GM18519 (cell line): ENCODE data around the gene OR1J1.

Experiments used
- ATAC-seq: cut with Tn5 transposase; IDR thresholded peaks from one replicate; pipeline ENCODE4 v1.9.1; 2021; ENCODE audit warnings: mild to moderate bottlenecking, moderate library complexity; ENCODE audit not compliant: unreplicated experiment, low FRiP score

The OR1J1 gene

DNA sequence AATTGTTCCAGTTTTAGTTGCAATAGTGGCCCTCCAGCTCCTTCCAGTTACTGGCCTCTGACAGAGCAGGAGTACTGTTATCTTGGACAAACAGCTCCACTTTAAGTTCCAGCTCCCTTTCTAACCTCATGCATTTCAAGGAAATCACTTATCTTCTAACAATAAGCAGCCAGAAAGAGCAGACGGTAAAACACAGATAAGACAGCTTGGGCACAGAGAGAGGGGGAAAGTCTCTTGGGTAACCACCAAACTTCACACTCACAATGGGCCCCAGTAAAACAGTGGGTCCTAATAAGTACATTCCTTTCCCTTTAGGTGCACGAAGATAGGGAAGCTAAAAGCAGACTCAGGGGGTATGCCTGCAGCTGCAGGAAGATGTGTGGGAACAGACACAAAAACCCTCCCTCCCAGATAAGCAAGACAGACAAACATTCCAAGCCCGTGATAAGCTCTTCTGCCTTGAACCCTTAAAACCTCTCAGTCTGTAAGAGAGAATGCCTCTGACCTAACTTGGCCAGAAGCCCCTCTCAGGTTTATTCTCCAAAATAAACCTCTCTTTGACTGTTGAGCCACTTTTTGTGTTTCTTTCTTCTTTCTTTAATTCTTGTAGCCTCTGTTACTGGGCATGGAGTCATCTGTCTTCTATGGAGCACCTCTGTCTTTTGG lies 30.8 kb downstream of the OR1J1 start:
- no peak for ATAC-seq

DNA sequence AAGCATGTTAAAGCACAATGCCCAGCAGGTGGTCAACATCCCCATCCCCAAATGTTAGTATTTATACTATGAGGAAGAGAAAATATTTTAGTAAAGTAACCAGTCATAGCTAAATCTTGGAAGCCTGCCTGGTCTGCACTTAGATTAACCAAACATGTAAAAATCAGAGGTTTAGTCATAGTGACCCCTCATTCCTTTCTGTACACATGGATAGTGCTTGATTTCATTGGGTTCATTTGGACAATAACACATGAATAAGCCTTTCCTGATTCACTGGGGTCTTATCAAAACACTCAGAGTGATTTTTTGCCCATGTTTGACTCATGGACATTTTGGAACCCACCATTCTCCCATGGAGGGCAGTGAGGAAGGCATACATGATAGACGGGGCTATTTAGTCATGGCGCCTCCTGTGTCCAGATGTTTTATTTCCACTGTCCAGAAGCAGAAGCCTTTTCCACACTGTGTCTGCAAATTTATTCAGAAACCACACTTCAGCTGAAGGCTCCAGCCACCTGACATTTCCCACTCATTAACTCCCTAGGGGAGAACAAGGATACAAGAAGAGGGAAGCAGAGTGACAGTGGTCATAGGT lies 32.5 kb downstream of the OR1J1 start:
- ATAC-seq = no peak

DNA sequence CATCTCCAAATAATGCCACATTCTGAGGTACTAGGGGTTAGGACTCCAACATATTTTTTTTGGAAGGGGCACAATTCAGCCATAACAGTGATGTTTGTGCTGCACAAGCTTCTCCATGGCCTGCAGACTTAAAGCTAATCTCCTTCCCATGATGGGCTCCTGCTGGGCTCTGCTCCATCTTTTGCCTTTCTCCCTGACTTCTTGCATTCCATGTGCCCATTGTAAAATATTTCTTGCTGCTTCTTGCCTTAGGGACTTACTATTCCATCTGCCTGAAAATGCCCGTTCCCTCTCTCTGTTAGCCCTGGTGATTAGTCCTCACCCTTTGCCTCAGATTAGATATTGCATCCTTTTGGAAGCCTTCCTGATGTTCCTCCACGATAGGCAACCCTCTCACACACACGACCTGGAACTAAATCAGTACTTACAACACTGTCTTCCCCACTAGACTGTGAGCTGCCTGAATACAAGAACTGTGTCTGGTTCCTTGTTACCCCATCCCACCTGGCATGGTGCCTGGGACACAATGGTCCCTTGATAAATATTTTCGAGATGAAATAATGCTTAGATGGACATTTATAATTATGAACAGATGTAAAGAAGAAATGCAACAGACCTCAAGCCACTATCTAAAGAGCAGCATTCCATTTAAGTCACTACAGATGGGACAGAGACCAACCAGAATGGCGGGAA lies 33.5 kb downstream of the OR1J1 start:
- ATAC-seq = no peak

- no peak for ATAC-seq
Observed at GRCh38 chr9:122442568-122442967, 35.2 kb downstream of the OR1J1 start.
